ENCODE data around the gene GAL3ST1.

DNA sequence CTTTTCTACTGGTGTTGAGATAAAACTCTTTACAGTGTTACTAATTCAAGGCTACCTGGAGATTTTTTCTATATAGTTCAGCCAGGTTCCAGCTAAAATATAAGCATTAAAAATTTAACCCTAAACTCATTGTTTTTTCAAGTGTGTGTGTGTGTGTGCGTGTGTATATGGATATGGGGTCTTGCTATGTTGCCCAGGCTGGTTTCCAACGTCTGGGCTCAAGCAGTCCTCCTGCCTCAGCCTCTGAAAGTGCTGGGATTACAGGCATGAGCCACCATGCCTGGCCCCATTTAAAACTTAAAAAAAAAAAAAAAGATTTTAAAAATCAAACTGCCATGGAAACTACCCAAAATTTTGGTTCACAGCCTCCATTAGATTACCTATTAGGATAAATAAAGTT, 21.7 kb upstream of the GAL3ST1 start:
- TF ChIP-seq, protein P1, sequence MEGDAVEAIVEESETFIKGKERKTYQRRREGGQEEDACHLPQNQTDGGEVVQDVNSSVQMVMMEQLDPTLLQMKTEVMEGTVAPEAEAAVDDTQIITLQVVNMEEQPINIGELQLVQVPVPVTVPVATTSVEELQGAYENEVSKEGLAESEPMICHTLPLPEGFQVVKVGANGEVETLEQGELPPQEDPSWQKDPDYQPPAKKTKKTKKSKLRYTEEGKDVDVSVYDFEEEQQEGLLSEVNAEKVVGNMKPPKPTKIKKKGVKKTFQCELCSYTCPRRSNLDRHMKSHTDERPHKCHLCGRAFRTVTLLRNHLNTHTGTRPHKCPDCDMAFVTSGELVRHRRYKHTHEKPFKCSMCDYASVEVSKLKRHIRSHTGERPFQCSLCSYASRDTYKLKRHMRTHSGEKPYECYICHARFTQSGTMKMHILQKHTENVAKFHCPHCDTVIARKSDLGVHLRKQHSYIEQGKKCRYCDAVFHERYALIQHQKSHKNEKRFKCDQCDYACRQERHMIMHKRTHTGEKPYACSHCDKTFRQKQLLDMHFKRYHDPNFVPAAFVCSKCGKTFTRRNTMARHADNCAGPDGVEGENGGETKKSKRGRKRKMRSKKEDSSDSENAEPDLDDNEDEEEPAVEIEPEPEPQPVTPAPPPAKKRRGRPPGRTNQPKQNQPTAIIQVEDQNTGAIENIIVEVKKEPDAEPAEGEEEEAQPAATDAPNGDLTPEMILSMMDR (optimal IDR thresholded peaks at IDR 0.05 in 1 of 3, IDR thresholded peaks at IDR 0.05 in 1 of 3, conservative IDR thresholded peaks at IDR 0.05 in 1 of 3; ENCODE audit: extremely low read depth in 1 of 3, insufficient read depth in 2 of 3, low read length in 3 of 3): no peak
- no peak for TF ChIP-seq EZH2 (IDR thresholded peaks at IDR 0.05; ENCODE audit: low read length)

Data from keratinocyte (primary cell).